HG03439 (cell line): ENCODE data around the gene USP36.

Source experiments
- ATAC-seq: cut with Tn5 transposase; IDR thresholded peaks from one replicate; pipeline ENCODE4 v1.9.1; 2021; ENCODE audit warnings: mild to moderate bottlenecking, moderate library complexity; ENCODE audit not compliant: unreplicated experiment

Gene USP36

DNA sequence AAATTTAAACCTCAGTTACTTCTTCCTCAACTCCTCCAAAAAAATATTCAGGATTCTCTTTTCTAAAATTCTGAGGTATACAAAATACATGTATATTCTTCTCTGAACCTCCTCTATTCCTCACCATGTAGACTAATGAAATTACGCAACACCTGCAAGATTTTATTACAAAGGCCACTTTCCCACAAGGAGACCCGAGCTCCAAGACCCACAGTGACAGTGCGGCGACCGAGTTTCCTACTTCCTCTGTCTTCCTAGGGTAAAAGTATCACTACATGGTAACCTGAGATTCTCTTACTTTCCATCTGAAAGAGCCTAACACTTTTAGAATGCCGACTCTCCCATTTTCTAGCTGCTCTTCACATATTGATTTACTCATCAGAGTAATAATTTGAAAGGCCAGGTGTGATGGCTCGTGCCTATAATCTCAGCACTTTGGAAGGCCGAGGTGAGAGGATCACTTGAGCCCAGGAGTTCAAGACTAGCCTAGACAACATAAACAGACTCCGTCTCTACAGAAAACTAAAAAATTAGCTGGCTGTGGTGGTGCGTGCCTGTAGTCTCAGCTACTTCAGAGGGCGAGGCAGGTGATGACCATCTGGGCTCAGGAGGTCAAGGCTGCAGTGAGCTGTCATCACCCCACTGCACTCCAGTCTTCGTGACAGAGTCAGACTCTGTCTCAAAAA is 94.2 kb downstream of the USP36 start:
- ATAC-seq: no peak
